ENCODE data around the gene RBM26. TPM values are rescaled to one million over a fixed set of nuclear protein-coding genes. Genes with fewer than 3 reads are reported as not detected.

Gene RBM26
- polyA plus RNA-seq, 3 donors: 3.5 to 25.3 (median 5.0) TPM

DNA sequence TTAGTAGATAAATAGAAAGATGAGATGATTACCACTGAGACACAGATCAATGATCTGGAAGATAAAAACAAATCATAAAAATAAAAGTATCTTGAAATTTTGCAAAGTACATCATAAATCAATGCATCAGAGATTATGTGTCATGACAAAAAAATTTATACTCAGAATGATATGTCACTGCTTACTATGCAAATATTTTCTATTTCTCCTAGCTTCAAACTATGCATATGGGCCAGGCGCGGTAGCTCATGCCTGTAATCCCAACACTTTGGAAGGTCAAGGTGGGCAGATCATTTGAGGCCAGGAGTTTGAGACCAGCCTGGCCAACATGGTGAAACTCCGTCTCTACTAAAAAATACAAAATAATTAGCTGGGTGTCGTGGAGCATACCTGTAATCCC is 17.3 kb upstream of the RBM26 start:
- no peak overlapping the region for H2AFZ ChIP-seq (ENCODE audit: insufficient read depth, low read depth, low read length, poor library complexity, severe bottlenecking)
- no peak overlapping the region for H3K4me3 Mint-ChIP-seq
- H3K27me3 Mint-ChIP-seq (ENCODE audit: low read depth in 3 of 3): peaks cover 0 to 2% (median 0%) of the 10 kb centered on the region in 3 donors
- H3K27ac ChIP-seq (ENCODE audit: low read depth in 1 of 2, low read length in 2 of 2): no peak overlapping the region
- TF ChIP-seq, protein P1, sequence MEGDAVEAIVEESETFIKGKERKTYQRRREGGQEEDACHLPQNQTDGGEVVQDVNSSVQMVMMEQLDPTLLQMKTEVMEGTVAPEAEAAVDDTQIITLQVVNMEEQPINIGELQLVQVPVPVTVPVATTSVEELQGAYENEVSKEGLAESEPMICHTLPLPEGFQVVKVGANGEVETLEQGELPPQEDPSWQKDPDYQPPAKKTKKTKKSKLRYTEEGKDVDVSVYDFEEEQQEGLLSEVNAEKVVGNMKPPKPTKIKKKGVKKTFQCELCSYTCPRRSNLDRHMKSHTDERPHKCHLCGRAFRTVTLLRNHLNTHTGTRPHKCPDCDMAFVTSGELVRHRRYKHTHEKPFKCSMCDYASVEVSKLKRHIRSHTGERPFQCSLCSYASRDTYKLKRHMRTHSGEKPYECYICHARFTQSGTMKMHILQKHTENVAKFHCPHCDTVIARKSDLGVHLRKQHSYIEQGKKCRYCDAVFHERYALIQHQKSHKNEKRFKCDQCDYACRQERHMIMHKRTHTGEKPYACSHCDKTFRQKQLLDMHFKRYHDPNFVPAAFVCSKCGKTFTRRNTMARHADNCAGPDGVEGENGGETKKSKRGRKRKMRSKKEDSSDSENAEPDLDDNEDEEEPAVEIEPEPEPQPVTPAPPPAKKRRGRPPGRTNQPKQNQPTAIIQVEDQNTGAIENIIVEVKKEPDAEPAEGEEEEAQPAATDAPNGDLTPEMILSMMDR (IDR thresholded peaks at IDR 0.05): no peak
- no peak overlapping the region for H3K27ac Mint-ChIP-seq
- H3K4me3 ChIP-seq (replicated peaks in 1 of 3; ENCODE audit: low read depth in 2 of 3, low read length in 3 of 3): no peak overlapping the region
- no peaks in the 10 kb centered on the region for H4K20me1 ChIP-seq (ENCODE audit: insufficient read depth, low read length)
- peaks cover 0 to 2% (median 0%) of the 10 kb centered on the region in 7 donors for H3K9me3 Mint-ChIP-seq
- WGBS (ENCODE audit: insufficient coverage): 100% methylated on average over 2 of the region's 4 CpGs
- H3K4me1 ChIP-seq (ENCODE audit: control insufficient read depth in 1 of 2, insufficient read depth in 2 of 2, low read length in 2 of 2): no peaks in the 10 kb centered on the region
- H3K36me3 Mint-ChIP-seq: no peaks in the 10 kb centered on the region
- H3K4me2 ChIP-seq (replicated peaks; ENCODE audit: extremely low read depth, low read length, poor library complexity, severe bottlenecking): no peak overlapping the region
- no peaks in the 10 kb centered on the region for H3K36me3 ChIP-seq (replicated peaks in 1 of 2; ENCODE audit: control insufficient read depth in 1 of 2, insufficient read depth in 2 of 2, low read length in 2 of 2)
- H3K79me2 ChIP-seq (ENCODE audit: insufficient read depth, low read length): no peaks in the 10 kb centered on the region
- no peaks in the 10 kb centered on the region for H3K4me1 Mint-ChIP-seq
- H3K27me3 ChIP-seq (ENCODE audit: control insufficient read depth in 2 of 2, insufficient read depth in 2 of 2, low read length in 2 of 2): no peaks in the 10 kb centered on the region
- no peak for DNase-seq
- H3K9me3 ChIP-seq (replicated peaks in 1 of 2; ENCODE audit: control insufficient read depth in 1 of 2, insufficient read depth in 1 of 2, low read length in 2 of 2): no peaks in the 10 kb centered on the region
- no peak overlapping the region for H3K9ac ChIP-seq (ENCODE audit: insufficient read depth, low read length, poor library complexity, severe bottlenecking)
- intact Hi-C loops (cut with micrococcal nuclease): loop anchor here (5.0 kb wide), 2 partner anchors 114 to 119 kb away; no protein-coding TSS in a partner anchor

DNA sequence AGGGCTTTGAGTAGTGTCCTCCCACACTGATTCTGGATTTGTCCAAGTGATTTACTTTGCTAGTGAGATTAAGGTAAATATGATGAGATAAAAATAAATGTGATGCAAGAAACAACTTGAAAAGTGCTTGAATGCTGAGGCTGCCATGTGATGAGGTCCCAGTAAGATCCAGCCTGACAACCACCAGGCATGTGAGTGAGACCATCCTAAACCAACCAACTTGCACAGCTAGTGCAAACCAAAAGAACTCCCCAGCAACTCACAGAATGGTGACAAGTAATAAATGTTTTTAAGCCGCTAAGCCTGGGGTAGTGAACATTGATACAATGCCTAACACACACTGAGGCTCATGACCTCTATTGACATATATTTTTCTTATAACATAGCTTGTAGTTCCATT is 13.3 kb upstream of the RBM26 start:
- intact Hi-C loops (cut with micrococcal nuclease): loop anchor here in 1 of 2 donors (10.0 kb wide), 1 partner anchor 1395 kb away; no protein-coding TSS in a partner anchor
- no CpG with 5 or more reads among the region's 1 CpG for WGBS (ENCODE audit: insufficient coverage)

More for the DNA sequence above, 13.3 kb upstream of the RBM26 start:
- no peak overlapping the region for H3K4me2 ChIP-seq (replicated peaks; ENCODE audit: extremely low read depth, low read length, poor library complexity, severe bottlenecking)
- H3K27ac ChIP-seq (ENCODE audit: low read depth in 1 of 2, low read length in 2 of 2): no peak overlapping the region
- Mint-ChIP-seq H3K4me1 (no peaks in the 10 kb centered on the region), H3K27ac (no peak overlapping the region), H3K9me3 (no peaks in the 10 kb centered on the region), H3K27me3 (ENCODE audit: low read depth in 3 of 3) (no peaks in the 10 kb centered on the region), H3K36me3 (no peaks in the 10 kb centered on the region), H3K4me3 (no peak overlapping the region)
- no peak overlapping the region for H3K9ac ChIP-seq (ENCODE audit: insufficient read depth, low read length, poor library complexity, severe bottlenecking)
- no peak overlapping the region for H3K4me3 ChIP-seq (replicated peaks in 1 of 3; ENCODE audit: low read depth in 2 of 3, low read length in 3 of 3)
- no peaks in the 10 kb centered on the region for H3K4me1 ChIP-seq (ENCODE audit: control insufficient read depth in 1 of 2, insufficient read depth in 2 of 2, low read length in 2 of 2)
- no peak overlapping the region for H2AFZ ChIP-seq (ENCODE audit: insufficient read depth, low read depth, low read length, poor library complexity, severe bottlenecking)
- no peaks in the 10 kb centered on the region for H3K36me3 ChIP-seq (replicated peaks in 1 of 2; ENCODE audit: control insufficient read depth in 1 of 2, insufficient read depth in 2 of 2, low read length in 2 of 2)
- H3K27me3 ChIP-seq (ENCODE audit: control insufficient read depth in 2 of 2, insufficient read depth in 2 of 2, low read length in 2 of 2): no peaks in the 10 kb centered on the region
- H3K9me3 ChIP-seq (replicated peaks in 1 of 2; ENCODE audit: control insufficient read depth in 1 of 2, insufficient read depth in 1 of 2, low read length in 2 of 2): no peaks in the 10 kb centered on the region
- H3K79me2 ChIP-seq (ENCODE audit: insufficient read depth, low read length): no peaks in the 10 kb centered on the region
- no peaks in the 10 kb centered on the region for H4K20me1 ChIP-seq (ENCODE audit: insufficient read depth, low read length)
- DNase-seq: no peak
- TF ChIP-seq, protein P1 (IDR thresholded peaks at IDR 0.05): no peak

All from CD14-positive monocyte (primary cell).